Progenitor cell of endocrine pancreas (in vitro differentiated cells): ENCODE results near the gene TMEM178B. TPM values are rescaled to one million over a fixed set of nuclear protein-coding genes. Genes with fewer than 3 reads are reported as not detected.

Source experiments
- DNase-seq: peaks from one replicate; pipeline ENCODE4 v3.0.0; 2021; ENCODE audit warnings: low spot score; ENCODE audit not compliant: unreplicated experiment
- H3K27ac Mint-ChIP-seq: 2 replicates; pipeline ENCODE4 v1.8.0; 2021; ENCODE audit warnings: mild to moderate bottlenecking, moderate library complexity, mixed read lengths
- H3K27me3 Mint-ChIP-seq: 2 replicates; pipeline ENCODE4 v1.8.0; 2021; ENCODE audit warnings: mixed read lengths
- H3K36me3 Mint-ChIP-seq: 2 replicates; pipeline ENCODE4 v1.8.0; 2022; ENCODE audit warnings: mixed read lengths; ENCODE audit not compliant: insufficient read depth
- H3K4me1 Mint-ChIP-seq: 2 replicates; pipeline ENCODE4 v1.8.0; 2021; ENCODE audit warnings: low read depth, mixed read lengths
- H3K4me3 Mint-ChIP-seq: 2 replicates; pipeline ENCODE4 v1.8.0; 2021; ENCODE audit warnings: low read depth, mild to moderate bottlenecking, moderate library complexity, mixed read lengths
- H3K9me3 Mint-ChIP-seq: 2 replicates; pipeline ENCODE4 v1.8.0; 2021; ENCODE audit warnings: low read depth, mixed read lengths
- CTCF ChIP-seq: fragments of 200-600 bp; sonication (generic); IDR thresholded peaks from one replicate; pipeline ENCODE4 v1.5.0; 2021; ENCODE audit warnings: antibody characterized with exemption, mild to moderate bottlenecking; ENCODE audit not compliant: unreplicated experiment
- total RNA-seq: library from RNA; stranded (reverse); gene quantifications from 2 replicates; pipeline ENCODE4 v1.2.1, GENCODE V29; 2021

TMEM178B gene
- total RNA-seq, 1 donor from 2014 or later = 2.8 TPM

- no peaks in the 10 kb centered on the region for H3K4me1 Mint-ChIP-seq
- no peaks in the 10 kb centered on the region for H3K9me3 Mint-ChIP-seq
- H3K4me3 Mint-ChIP-seq = no peak overlapping the region
- H3K27ac Mint-ChIP-seq = no peak overlapping the region
- H3K36me3 Mint-ChIP-seq = no peaks in the 10 kb centered on the region
- TF ChIP-seq CTCF = no peak
- no peaks in the 10 kb centered on the region for H3K27me3 Mint-ChIP-seq
- no peak for DNase-seq
Measured at GRCh38 chr7:141268614-141269013, 194.8 kb downstream of the TMEM178B start.

DNA sequence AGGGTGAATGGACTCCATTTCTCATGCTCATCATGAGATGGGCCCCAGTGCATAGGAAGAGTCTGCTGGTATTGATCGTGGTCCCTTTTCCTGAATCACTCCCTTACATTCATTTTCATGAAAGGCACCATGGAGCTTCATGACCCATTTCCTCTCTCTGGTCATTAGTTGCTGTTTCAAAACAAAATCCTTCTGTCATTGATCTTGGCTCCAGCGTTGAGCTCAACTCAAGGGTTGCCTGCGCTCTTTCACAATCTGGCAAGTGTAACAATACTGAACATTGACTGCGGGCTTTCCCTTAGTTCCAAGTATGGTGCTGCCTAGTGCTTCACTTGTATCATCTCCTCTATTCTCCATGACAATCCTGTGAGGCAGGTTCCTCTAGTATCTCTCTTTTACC lies 197.6 kb downstream of the TMEM178B start:
- Mint-ChIP-seq H3K4me1 (no peaks in the 10 kb centered on the region), H3K27me3 (no peaks in the 10 kb centered on the region), H3K9me3 (no peaks in the 10 kb centered on the region), H3K27ac (no peak overlapping the region), H3K4me3 (no peak overlapping the region), H3K36me3 (no peaks in the 10 kb centered on the region)
- no peak for DNase-seq
- no peak for TF ChIP-seq CTCF

- no peak for DNase-seq
- no peaks in the 10 kb centered on the region for H3K9me3 Mint-ChIP-seq
- no peak overlapping the region for H3K27ac Mint-ChIP-seq
- no peaks in the 10 kb centered on the region for H3K36me3 Mint-ChIP-seq
- TF ChIP-seq CTCF = no peak
- no peaks in the 10 kb centered on the region for H3K4me1 Mint-ChIP-seq
- no peaks in the 10 kb centered on the region for H3K27me3 Mint-ChIP-seq
- H3K4me3 Mint-ChIP-seq = no peak overlapping the region
Measured at GRCh38 chr7:141272417-141272816, 198.6 kb downstream of the TMEM178B start.

DNA sequence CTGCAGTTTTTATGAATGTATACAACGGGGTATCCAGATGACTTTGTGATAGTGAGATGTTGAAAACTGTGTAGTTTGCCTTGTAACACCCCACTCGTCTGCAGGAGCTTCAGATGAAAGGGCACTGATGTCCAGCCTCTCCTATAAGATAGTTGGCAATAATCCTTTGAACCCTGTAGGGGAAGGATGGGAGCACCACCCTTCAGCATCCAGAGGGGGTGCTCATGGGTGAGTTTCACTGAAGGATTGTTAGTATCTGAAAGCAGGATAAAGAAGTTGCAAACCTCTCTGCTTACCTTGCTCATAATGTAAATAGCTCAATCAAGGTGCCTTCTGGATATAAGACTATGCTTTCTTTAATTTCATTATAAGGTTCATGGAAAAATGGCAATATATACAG lies 201.5 kb downstream of the TMEM178B start:
- DNase-seq = no peak
- no peak for TF ChIP-seq CTCF
- Mint-ChIP-seq H3K27ac (no peak overlapping the region), H3K27me3 (no peaks in the 10 kb centered on the region), H3K4me3 (no peak overlapping the region), H3K4me1 (no peaks in the 10 kb centered on the region), H3K9me3 (no peaks in the 10 kb centered on the region), H3K36me3 (no peaks in the 10 kb centered on the region)

- H3K27ac Mint-ChIP-seq = no peak overlapping the region
- no peak for TF ChIP-seq CTCF
- no peaks in the 10 kb centered on the region for H3K36me3 Mint-ChIP-seq
- DNase-seq = no peak
- no peaks in the 10 kb centered on the region for H3K27me3 Mint-ChIP-seq
- H3K9me3 Mint-ChIP-seq = no peaks in the 10 kb centered on the region
- H3K4me3 Mint-ChIP-seq = no peak overlapping the region
- H3K4me1 Mint-ChIP-seq = no peaks in the 10 kb centered on the region
Measured at GRCh38 chr7:141276031-141276430, 202.2 kb downstream of the TMEM178B start.

- Mint-ChIP-seq H3K9me3 (no peaks in the 10 kb centered on the region), H3K4me1 (no peaks in the 10 kb centered on the region), H3K27ac (no peak overlapping the region), H3K4me3 (no peak overlapping the region), H3K27me3 (no peaks in the 10 kb centered on the region), H3K36me3 (no peaks in the 10 kb centered on the region)
- no peak for DNase-seq
- TF ChIP-seq CTCF = no peak
Measured at GRCh38 chr7:141280100-141280499, 206.2 kb downstream of the TMEM178B start.
